Epidermal melanocyte (primary cell): Measurements from ENCODE around the gene ATG16L1.
"Not testable (repeated sequence)": the region's sequence is repeated elsewhere in the genome, so short reads cannot be mapped to it uniquely, and the experiment has no call there.

Source experiments
- DNase-seq: peaks from one replicate; pipeline ENCODE4 v3.0.0; 2011; ENCODE audit warnings: low spot score; ENCODE audit not compliant: insufficient read length

ATG16L1 gene

DNA sequence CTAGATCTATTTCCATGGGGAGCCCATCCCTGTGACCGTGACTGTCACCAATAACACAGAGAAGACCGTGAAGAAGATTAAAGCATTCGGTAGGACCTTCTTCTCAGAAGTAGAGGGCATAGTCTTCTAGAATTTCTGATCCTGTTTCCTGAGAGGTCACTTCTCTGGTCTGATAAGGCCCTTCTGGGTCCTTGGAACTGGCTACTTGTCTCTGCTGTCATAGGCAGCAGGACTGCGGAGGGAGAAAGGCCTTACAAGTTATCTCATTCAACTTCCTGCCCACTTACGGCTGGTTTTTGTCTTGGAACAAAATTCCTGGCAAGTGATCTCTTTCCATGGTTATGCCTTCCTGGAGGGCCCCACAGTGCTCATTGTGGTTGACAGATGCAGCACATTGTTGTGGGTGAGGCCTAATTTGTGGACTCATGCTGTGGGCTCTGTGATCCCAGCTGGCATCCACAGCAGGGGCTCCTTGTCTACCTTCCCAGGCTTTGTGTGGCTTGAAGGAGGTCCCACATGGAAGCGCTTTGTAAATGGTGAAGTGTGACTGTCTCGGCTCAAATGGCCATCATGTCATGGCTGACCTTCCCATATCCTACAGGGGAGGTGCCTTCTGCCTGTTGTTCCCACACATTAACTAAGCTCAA is 78.1 kb downstream of the ATG16L1 start:
- DNase-seq = no peak

GRCh38 chr2:233331536-233331935 is 80.1 kb downstream of the ATG16L1 start:
- no peak for DNase-seq

- no peak for DNase-seq
Measured at GRCh38 chr2:233332125-233332524, 80.7 kb downstream of the ATG16L1 start.

DNA sequence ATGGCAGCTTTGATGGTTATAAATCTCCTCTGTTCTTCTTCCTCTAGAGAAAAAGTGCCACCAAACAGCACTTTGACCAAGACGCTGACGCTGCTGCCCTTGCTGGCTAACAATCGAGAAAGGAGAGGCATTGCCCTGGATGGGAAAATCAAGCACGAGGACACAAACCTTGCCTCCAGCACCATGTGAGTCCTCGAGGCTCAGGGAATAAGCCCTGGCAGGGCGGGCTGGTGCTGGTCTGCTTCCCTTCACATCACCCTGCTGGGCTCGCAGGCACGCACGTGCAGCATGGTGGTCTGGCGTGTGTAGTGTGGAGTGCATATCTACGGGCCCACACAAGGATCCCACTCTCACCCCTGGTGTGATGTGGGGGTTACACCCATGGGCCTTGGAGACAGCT is 83.4 kb downstream of the ATG16L1 start:
- no peak for DNase-seq

DNA sequence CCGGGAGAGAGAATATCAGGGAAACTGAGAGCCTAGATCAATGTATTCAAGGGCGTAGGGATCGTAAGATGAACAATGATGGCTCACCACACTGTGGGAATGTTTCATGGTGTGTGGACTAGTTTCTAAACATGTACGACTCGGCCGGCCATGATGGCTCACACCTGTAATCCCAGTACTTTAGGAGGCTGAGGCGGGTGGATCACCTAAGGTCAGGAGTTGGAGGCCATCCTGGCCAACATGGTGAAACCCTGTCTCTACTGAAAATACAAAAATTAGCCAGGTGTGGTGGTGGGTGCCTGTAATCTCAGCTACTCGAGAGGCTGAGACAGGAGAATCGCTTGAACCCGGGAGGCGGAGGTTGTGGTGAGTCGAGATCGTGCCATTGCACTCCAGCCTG is 84.6 kb downstream of the ATG16L1 start:
- not testable (repeated sequence) for DNase-seq

GRCh38 chr2:233336541-233336940 is 85.1 kb downstream of the ATG16L1 start:
- DNase-seq = no peak

DNA sequence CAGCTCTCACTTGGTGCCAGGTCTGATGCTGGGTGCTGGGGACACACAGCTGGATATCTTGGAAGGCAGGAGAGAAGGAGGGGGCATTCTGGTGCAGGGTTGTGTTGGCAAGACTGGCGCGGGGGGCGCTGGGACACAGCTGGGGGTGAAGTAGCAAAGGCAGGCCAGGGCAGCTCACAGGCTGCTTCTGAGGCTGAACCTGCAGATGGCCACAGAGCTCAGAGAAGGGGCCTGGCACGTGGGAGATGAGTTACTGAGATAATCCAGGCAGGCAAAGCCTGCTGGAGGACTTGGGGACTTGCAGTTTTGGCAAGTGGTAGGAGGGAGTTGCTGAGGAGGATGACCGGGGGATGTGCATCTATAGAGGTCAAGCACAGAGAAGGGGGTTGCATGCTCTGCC is 86.6 kb downstream of the ATG16L1 start:
- no peak for DNase-seq

DNA sequence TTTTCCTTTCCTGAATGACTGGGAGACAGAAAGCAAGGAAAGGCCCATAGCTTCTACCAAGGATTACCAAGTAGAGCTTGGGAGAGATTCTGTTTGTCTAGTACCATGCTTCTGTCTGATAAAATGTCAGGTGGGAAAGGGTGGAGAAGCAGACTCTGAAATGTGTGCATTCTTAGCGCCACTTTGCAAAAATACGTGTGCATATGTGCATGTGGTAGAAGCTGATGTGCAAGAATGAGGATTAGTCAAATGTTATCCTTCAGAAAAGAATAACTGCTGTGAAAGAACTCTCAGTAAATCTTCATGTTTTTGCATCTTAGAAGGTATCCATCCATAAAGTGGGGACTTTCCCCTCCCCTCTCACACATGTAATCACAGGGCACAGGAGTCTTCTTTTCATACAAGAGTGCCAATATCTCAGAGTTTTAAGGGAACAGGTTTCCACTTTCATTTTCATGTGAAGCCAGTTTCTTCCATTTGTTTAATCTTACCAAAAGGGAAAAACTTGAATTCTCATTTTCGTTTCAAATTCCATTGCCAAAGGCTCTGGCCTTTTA is 87.4 kb downstream of the ATG16L1 start:
- DNase-seq = no peak

- DNase-seq = no peak
Measured at GRCh38 chr2:233339427-233339826, 88.0 kb downstream of the ATG16L1 start.

- DNase-seq = no peak
Measured at GRCh38 chr2:233341296-233341695, 89.8 kb downstream of the ATG16L1 start.

- DNase-seq = no peak
Measured at GRCh38 chr2:233342301-233342700, 90.8 kb downstream of the ATG16L1 start.

- no peak for DNase-seq
Measured at GRCh38 chr2:233343171-233343705, 91.8 kb downstream of the ATG16L1 start.
